ENCODE measurements around the gene MBNL1.

- TF ChIP-seq CTCF (conservative IDR thresholded peaks at IDR 0.05; ENCODE audit: low read length) (no peak), EZH2phosphoT487 (IDR thresholded peaks at IDR 0.05; ENCODE audit: borderline replicate concordance, low read depth, low read length) (no peak)
Measured at GRCh38 chr3:152426393-152426792, 157.7 kb downstream of the MBNL1 start.
